Hepatocyte (in vitro differentiated cells): ENCODE data around the gene MEDAG. TPM values are rescaled to one million over a fixed set of nuclear protein-coding genes. Genes with fewer than 3 reads are reported as not detected.
A peak's percentile ranks its signal among the peaks of the same experiment; 100 is the strongest.

Source experiments
- DNase-seq: peaks from one replicate; pipeline ENCODE4 v3.0.0-alpha.2; 2016; ENCODE audit warnings: low spot score
- H2AFZ ChIP-seq: fragments of 200-600 bp; sonication (generic); 2 replicates; pipeline ENCODE4 v1.6.0; 2016; ENCODE audit warnings: antibody characterized with exemption, mild to moderate bottlenecking
- H3K27ac ChIP-seq: fragments of 200-600 bp; sonication (generic); 2 replicates; pipeline ENCODE4 v1.5.1; 2016; ENCODE audit warnings: mild to moderate bottlenecking
- H3K27me3 ChIP-seq: fragments of 200-600 bp; sonication (generic); 2 replicates; pipeline ENCODE4 v1.6.1; 2016
- H3K36me3 ChIP-seq: fragments of 200-600 bp; sonication (generic); replicated peaks from 2 replicates; pipeline ENCODE4 v1.5.1; 2016; ENCODE audit warnings: low read depth; ENCODE audit not compliant: insufficient read depth
- H3K4me1 ChIP-seq: fragments of 200-600 bp; sonication (generic); 2 replicates; pipeline ENCODE4 v1.5.1; 2016; ENCODE audit warnings: mild to moderate bottlenecking, moderate library complexity; ENCODE audit not compliant: insufficient read depth
- H3K4me2 ChIP-seq: fragments of 200-600 bp; sonication (generic); 2 replicates; pipeline ENCODE4 v1.6.0; 2016
- H3K4me3 ChIP-seq: fragments of 200-600 bp; sonication (generic); 2 replicates; pipeline ENCODE4 v1.5.1; 2016; ENCODE audit warnings: mild to moderate bottlenecking
- H3K79me2 ChIP-seq: fragments of 200-600 bp; sonication (generic); 2 replicates; pipeline ENCODE4 v1.6.0; 2017; ENCODE audit warnings: mild to moderate bottlenecking
- H3K9me2 ChIP-seq: fragments of 200-600 bp; sonication (generic); replicated peaks from 2 replicates; pipeline ENCODE4 v1.6.0; 2017; ENCODE audit warnings: mild to moderate bottlenecking; ENCODE audit not compliant: insufficient read depth
- H3K9me3 ChIP-seq: fragments of 200-600 bp; sonication (generic); 2 replicates; pipeline ENCODE4 v1.5.1; 2016; ENCODE audit warnings: low read depth, mild to moderate bottlenecking
- H4K20me1 ChIP-seq: fragments of 200-600 bp; sonication (generic); 2 replicates; pipeline ENCODE4 v1.6.0; 2016; ENCODE audit warnings: mild to moderate bottlenecking; ENCODE audit not compliant: insufficient read depth, poor library complexity, severe bottlenecking
- CTCF ChIP-seq: fragments of 200-600 bp; sonication (generic); IDR thresholded peaks from 2 replicates; pipeline ENCODE4 v1.5.1; 2016; ENCODE audit warnings: antibody characterized with exemption, mild to moderate bottlenecking; ENCODE audit not compliant: poor library complexity
- EZH2 ChIP-seq: fragments of 200-600 bp; sonication (generic); IDR thresholded peaks from 2 replicates; pipeline ENCODE4 v1.6.1; 2016; ENCODE audit warnings: antibody characterized with exemption, mild to moderate bottlenecking, borderline replicate concordance
- EZH2phosphoT487 ChIP-seq: fragments of 200-600 bp; sonication (generic); IDR thresholded peaks from one replicate; pipeline ENCODE4 v1.6.1; 2018; ENCODE audit warnings: antibody characterized with exemption, mild to moderate bottlenecking, low read depth, moderate library complexity; ENCODE audit not compliant: unreplicated experiment, severe bottlenecking
- WGBS: methylation state at CpG from one replicate; pipeline ENCODE4 v1.1.6; 2016; ENCODE audit warnings: low lambda C conversion rate; ENCODE audit errors: missing lambda C conversion rate; 5-methylcytosine and 5-hydroxymethylcytosine counted together
- polyA plus RNA-seq: library from polyadenylated mRNA; unstranded; fragments of >200 nt; fragmentation: Nextera tagmentation; extraction: Ambion mirVana; gene quantifications from 2 replicates; pipeline ENCODE4 v1.2.1, GENCODE V29; 2016
- total RNA-seq: library from RNA; depleted of rRNA; stranded (reverse); fragments of >200 nt; gene quantifications from 2 replicates; pipeline ENCODE4 v1.2.3, GENCODE V29; 2014

Gene MEDAG
- total and polyA plus RNA-seq, 2 experiments from 2014 or later: 0.03 to 0.28 TPM

- DNase-seq: peak; percentile 54
- no peaks in the 10 kb centered on the region for H3K9me3 ChIP-seq
- H3K27ac ChIP-seq: peak overlapping the region; percentile 68
- peaks cover 22% of the 10 kb centered on the region for H3K4me1 ChIP-seq
- H2AFZ ChIP-seq: no peak overlapping the region
- H3K9me2 ChIP-seq: no peaks in the 10 kb centered on the region
- H3K79me2 ChIP-seq: no peaks in the 10 kb centered on the region
- no peak for TF ChIP-seq CTCF
- 46% methylated on average over 10 of the region's 10 CpGs for WGBS
- no peak overlapping the region for H3K4me3 ChIP-seq
- H3K27me3 ChIP-seq: no peaks in the 10 kb centered on the region
- H3K36me3 ChIP-seq: no peaks in the 10 kb centered on the region
- H4K20me1 ChIP-seq: no peaks in the 10 kb centered on the region
- H3K4me2 ChIP-seq: peak overlapping the region; percentile 25
These were observed 1.2 kb downstream of the MEDAG start for GRCh38 chr13:30907121-30907861.

DNA sequence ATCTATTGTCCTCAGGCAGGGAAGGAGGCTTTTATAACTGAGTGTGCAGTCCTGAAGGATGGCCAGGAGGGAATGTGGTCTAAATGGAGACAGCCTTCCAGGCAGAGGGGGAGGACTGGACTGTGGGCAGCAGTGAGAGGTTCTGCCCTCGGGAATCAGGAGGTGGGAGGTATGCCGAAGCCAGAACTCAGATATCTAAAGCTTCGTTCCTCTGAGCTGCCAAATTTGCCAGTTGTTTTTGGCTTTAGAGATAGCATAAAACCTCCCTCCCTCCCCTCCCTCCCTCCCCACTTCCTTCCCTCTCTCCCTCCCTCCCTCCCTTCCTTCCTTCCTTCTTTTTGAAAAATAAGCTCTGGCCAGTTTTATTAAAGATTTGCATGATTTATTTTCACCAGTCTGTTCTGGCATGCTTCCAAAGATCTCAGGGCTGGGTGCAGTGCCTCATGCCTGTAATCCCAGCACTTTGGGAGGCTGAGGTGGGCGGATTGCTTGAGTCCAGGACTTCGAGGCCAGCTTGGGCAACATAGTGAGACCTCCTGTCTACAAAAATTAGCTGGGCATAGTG, 2.4 kb downstream of the MEDAG start:
- WGBS: 32% methylated on average over 5 of the region's 5 CpGs
- no peaks in the 10 kb centered on the region for H3K27me3 ChIP-seq
- no peaks in the 10 kb centered on the region for H3K79me2 ChIP-seq
- peak overlapping the region; percentile 25 for H3K27ac ChIP-seq
- TF ChIP-seq CTCF: no peak
- TF ChIP-seq EZH2phosphoT487: no peak
- no peak for TF ChIP-seq EZH2
- no peaks in the 10 kb centered on the region for H3K36me3 ChIP-seq
- H3K9me3 ChIP-seq: no peaks in the 10 kb centered on the region
- no peak overlapping the region for H2AFZ ChIP-seq
- H3K4me3 ChIP-seq: no peak overlapping the region
- no peaks in the 10 kb centered on the region for H4K20me1 ChIP-seq
- no peaks in the 10 kb centered on the region for H3K9me2 ChIP-seq
- peaks cover 22% of the 10 kb centered on the region for H3K4me1 ChIP-seq
- H3K4me2 ChIP-seq: no peak overlapping the region
- peak; percentile 23 for DNase-seq

- H3K9me2 ChIP-seq: no peaks in the 10 kb centered on the region
- TF ChIP-seq EZH2 (no peak), CTCF (no peak)
- WGBS: 98% methylated on average over 3 of the region's 3 CpGs
- no peak overlapping the region for H3K4me3 ChIP-seq
- H3K9me3 ChIP-seq: no peaks in the 10 kb centered on the region
- no peaks in the 10 kb centered on the region for H3K27me3 ChIP-seq
- H2AFZ ChIP-seq: no peak overlapping the region
- H3K4me1 ChIP-seq: peaks cover 23% of the 10 kb centered on the region
- H4K20me1 ChIP-seq: no peaks in the 10 kb centered on the region
- H3K79me2 ChIP-seq: no peaks in the 10 kb centered on the region
- no peak overlapping the region for H3K27ac ChIP-seq
- H3K36me3 ChIP-seq: no peaks in the 10 kb centered on the region
- H3K4me2 ChIP-seq: no peak overlapping the region
- DNase-seq: no peak
These were observed 4.6 kb downstream of the MEDAG start for GRCh38 chr13:30910676-30911075.
